NOMO-1 treated with DMSO at 0.1 percent for 48 hours (cell line): ENCODE measurements around the gene SWI5.
"Not testable (repeated sequence)": the region's sequence is repeated elsewhere in the genome, so short reads cannot be mapped to it uniquely, and the experiment has no call there.

ENCODE experiments used
- DNase-seq: peaks from one replicate; lab custom pipeline; 2025; ENCODE audit not compliant: unreplicated experiment; lab: John Stamatoyannopoulos, UW

Gene SWI5

GRCh38 chr9:128276008-128276573 lies at the start of gene SWI5:
TSS of gene SWI5 (plus strand) at chr9:128276276.
- peak; percentile 99 for DNase-seq

- DNase-seq, result peak; percentile 69
Measured at GRCh38 chr9:128226412-128226801, 49.7 kb upstream of the SWI5 start.

GRCh38 chr9:128230897-128231296 lies 45.2 kb upstream of the SWI5 start:
- DNase-seq, result not testable (repeated sequence)

- DNase-seq, result no peak
Measured at GRCh38 chr9:128231638-128232527, 44.2 kb upstream of the SWI5 start.

GRCh38 chr9:128232528-128233428 lies 43.3 kb upstream of the SWI5 start:
- no peak for DNase-seq

- DNase-seq, result no peak
Measured at GRCh38 chr9:128233817-128234406, 42.2 kb upstream of the SWI5 start.

- DNase-seq, result no peak
Measured at GRCh38 chr9:128242124-128242523, 34.0 kb upstream of the SWI5 start.

- no peak for DNase-seq
Measured at GRCh38 chr9:128242828-128243214, 33.3 kb upstream of the SWI5 start.

GRCh38 chr9:128243215-128244018 lies 32.7 kb upstream of the SWI5 start:
- DNase-seq, result no peak

- DNase-seq, result no peak
Measured at GRCh38 chr9:128244091-128244836, 31.8 kb upstream of the SWI5 start.

- DNase-seq, result peak; percentile 90
Measured at GRCh38 chr9:128244837-128245231, 31.2 kb upstream of the SWI5 start.

GRCh38 chr9:128245421-128246151 lies 30.5 kb upstream of the SWI5 start:
- peak; percentile 47 for DNase-seq

GRCh38 chr9:128246471-128246870 lies 29.6 kb upstream of the SWI5 start:
- no peak for DNase-seq

GRCh38 chr9:128247226-128247803 lies 28.8 kb upstream of the SWI5 start:
- no peak for DNase-seq

GRCh38 chr9:128249558-128249907 lies 26.5 kb upstream of the SWI5 start:
- DNase-seq, result no peak

- peak; percentile 59 for DNase-seq
Measured at GRCh38 chr9:128249908-128250838, 25.9 kb upstream of the SWI5 start.

- DNase-seq, result no peak
Measured at GRCh38 chr9:128250839-128251731, 25.0 kb upstream of the SWI5 start.
